HG03060 (cell line): ENCODE measurements around the gene HUS1.
"Not testable (repeated sequence)": the region's sequence is repeated elsewhere in the genome, so short reads cannot be mapped to it uniquely, and the experiment has no call there.

Experiments used
- ATAC-seq: cut with Tn5 transposase; IDR thresholded peaks from one replicate; pipeline ENCODE4 v1.9.1; 2021; ENCODE audit warnings: low read depth, moderate number of reproducible peaks; ENCODE audit not compliant: unreplicated experiment

The HUS1 gene

DNA sequence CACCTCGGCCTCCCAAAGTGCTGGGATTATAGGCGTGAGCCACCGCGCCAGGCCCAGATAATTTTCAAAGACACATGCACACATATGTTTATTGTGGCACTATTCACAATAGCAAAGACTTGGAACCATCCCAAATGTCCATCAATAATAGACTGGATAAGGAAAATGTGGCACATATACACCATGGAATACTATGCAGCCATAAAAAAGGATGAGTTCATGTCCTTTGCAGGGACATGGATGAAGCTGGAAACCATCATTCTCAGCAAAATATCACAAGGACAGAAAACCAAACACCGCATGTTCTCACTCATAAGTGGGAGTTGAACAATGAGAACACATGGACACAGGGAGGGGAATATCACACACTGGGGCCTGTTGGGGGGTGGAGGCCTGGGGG, 1.2 kb upstream of the HUS1 start:
- ATAC-seq: not testable (repeated sequence)

DNA sequence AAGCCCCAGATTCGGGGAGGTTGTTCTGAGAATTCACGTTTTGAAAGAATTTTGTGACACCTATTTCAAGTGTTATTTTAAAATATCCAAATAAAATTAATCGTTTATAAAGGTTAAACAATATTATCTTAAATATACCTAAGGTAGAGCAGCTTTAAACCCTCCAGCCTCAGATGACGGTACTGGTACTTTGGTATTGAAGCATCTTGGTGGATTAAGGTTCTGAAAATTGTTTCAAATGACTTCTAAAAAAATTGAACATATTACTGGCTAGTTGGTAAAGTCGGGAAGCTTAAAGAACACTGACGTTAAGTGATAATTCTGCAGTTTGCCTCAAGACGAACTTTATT, 392 bp upstream of the HUS1 start:
- ATAC-seq: no peak

DNA sequence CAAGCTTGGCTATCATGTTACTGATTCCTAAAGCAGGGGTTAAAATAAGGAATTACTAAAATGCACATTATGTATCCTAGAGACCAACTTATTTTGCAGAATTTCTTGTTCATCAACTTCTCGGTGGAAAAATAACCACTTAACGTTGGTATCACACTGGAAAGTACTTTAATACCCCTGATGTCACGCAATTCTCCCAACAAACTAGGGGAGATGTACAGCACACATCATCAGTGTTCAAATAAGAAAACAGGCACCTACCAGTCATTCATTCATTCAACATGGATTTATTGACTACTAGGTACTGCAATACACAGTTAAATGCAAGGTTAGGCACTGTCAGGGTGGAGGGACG, 648 bp downstream of the HUS1 start:
- no peak for ATAC-seq

DNA sequence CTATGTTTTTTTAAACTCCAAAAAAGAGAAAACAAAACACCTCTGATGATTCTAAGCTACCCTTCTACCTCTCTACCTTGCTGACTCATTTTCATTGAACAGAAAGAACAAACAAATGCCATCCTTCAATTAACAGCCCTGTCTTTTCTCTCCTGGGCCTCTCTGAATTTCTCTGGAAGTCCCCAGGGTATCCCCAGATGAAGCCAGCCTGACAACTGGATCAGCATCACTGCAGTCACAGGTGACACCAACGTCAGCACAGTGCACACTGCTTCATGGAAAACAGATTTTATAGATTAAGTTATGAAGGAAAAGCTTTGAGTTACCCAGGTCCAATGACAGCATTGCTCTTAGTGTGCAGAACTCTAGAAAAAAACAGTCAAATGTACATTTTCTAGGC, 5.7 kb downstream of the HUS1 start:
- ATAC-seq: no peak

DNA sequence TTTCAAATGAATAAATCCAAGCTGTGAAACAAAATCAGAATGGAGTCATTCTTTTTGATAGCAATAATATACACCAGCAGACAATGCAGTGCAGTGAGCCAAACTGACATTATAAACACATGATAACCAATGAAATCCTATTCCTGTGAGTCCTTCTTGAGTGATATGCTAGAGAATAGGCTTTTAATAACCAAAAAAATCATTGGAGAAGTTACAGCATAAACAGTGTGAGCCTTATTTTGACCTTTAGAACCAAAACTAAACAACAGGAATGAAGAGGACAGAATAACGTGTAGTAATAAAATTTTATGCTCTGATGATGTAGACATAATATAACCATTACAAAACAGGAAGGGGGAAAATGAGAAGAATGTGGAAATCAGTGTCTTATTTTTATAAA, 8.7 kb downstream of the HUS1 start:
- ATAC-seq: no peak

DNA sequence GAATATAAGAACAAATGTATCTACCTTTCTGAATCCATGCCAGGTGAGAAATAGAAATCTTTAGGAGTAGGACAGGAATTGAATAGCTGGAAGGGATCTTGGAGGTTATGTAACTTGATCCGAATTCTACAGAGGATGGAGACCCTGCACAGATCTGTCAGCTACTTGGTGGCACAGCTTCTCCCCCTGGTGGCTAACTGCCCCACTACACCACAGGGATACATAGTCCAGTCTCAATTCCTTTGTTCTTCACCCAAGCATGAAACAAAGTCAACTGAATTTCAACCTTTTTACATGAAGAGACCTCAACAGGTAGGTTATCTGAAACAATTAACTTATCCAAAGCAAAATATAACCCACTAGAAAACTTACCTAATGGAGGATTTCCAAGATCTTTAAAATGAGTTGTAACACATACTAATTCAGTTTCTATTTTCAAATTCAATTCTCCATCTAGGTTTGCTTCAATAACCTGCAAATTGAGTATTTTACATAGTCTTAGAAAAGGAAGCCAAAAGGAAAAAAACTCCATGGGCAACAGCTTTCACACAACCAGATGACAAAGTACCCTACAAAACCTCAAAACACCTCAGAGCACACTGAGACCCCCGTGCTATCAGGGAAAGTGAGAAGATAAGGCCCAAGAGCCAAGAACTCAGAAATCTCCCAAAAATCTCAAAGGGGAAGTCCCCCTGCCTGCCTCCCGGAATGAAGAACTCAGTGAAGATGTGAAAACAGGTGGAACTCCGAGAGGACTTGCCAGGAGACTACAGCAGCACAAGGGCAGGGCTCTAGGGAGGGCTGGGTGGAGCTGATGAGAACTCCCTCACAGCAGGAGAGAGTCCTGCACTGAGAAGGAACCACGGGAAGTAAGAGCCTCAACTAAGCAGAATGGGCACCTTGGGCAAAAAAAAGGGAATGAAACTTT, 10.3 kb downstream of the HUS1 start:
- ATAC-seq: no peak

DNA sequence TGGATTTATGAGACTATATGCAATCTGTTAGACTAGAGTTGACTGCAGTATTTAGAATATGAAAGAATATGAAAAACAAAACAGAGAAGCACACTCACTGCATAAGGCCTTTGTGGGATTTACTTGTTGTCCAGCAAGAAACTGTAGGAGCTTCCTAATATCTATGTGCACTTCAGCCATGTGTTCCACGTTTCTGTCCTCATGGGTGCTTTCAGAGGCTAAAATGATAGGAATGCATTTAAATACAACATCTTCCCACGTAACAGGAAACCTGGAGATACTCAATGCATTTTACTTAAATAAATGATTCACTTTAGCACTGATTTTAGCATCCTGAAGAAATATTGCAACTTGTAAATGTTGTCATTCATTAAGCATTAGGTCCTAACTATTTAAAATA, 11.7 kb downstream of the HUS1 start:
- ATAC-seq: no peak

DNA sequence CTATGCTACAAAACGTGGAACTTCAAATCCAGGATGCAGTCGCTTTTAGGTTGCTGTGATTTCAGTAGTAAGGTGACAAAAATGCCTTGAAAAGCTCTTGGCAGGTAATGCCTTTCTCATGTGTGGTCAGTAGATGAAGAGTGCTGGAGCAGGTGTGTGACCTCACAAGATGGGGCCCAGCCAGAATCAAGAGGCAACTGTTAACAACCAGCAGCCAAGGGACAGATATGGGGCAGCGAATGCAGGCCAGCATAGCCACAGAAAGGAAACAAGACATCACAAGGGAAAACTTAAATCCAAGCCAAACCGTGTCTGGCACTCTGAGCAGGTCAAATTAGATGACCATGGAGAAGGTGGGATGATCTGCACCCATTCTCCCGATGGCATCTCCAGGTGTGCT, 12.3 kb downstream of the HUS1 start:
- no peak for ATAC-seq

DNA sequence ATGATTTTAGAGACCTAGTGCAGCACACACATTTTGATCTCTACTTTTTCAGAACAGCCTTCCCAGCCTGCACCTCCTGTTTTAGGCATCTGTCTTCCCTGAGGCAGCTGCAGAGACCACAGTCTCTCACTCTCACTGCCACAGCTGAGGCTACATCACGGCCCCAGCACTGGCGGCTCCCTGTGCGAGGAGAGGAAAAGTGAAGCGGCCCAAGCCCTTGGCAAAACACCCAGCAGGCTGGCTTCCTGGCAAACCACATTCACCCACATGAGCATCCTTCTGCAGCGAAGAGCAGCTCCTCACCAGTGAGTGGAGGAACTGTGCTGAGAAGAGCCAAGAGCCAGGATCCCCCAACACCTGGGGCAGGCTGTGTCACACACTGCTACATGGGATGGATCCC, 14.0 kb downstream of the HUS1 start:
- ATAC-seq: no peak

DNA sequence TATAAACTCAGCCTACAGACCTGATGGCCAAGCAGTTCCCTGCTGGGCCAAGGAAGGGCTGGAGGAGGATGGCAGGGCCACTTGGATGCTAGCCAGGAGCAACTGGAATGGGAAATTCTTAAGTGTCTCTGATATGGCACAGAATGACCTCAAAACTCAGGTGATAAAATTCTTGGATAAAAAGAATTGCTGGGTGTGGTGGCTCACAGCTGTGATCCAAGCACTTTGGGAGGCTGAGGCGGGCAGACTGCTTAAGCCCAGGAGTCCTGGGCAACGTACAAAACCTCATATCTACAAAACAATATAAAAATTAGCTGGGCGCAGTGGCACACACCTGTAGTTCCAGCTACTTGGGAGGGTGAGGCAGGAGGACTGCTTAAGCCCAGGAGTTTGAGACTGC, 17.2 kb downstream of the HUS1 start:
- ATAC-seq: no peak

DNA sequence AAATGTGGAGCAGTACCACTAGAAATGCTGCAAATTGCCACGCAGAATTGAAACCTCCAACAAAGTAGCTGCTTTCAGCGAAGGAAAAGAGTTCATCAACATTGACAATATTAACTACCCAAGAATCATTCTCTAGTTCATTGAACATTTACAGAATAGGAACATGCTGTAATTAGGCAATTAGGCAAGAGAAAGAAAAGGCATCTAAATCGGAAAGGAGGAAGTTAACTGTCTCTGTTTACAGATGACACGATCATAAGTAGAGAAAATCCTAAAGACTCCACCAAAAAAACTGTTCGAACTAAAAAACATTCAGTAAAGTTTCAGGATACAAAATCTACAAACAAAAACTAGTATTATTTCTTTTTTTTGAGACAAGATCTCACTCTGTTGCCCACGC, 22.3 kb downstream of the HUS1 start:
- ATAC-seq: no peak

DNA sequence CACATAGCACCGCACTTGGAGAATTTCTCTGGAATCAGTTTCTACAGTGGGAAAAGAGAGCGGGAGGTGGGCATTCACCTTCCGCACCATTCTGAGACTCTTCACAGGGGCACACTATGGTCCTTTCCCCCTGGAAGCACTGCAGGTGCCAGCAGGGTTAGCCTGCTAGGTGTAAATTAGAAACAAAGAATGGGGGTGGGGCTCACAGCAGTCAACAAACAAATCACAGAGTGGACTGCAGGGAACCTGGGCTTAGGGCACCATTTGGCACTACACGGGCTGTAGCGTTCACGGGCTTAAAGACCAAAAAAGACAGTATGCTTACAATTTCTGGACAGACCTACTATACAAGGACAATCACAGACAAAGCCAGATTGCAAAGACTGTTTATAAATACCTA, 23.2 kb downstream of the HUS1 start:
- no peak for ATAC-seq

DNA sequence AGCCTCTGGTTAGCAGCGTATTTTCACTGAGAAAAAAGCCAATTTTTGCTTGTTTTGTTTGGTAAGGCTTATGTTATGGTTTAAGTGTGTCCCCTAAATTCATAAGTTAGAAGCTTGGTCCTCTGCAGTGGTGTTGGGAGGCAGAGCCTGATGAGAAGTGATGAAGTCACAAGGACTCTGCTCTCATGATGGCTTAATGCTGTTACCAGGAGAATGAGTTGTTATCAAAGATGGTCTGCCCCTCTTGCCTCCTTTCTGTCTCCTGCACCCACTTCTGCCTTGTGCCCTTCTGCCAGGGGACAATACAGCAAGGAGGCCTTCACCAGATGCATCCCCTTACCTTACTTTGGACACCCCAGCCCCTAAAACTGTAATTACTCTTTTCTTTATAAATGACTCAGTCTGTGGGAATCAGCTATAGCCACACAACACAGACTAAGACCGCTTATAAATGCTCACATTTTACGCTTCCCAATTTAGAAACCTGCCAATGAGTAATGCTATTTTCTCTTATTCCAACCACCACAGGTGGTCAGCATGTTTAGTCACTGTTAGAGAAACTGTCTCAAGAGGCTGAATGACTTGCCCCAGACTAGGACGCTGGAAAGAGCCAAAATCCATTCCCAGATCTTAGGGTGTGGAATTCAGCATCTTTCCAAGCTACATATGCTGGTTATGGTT, 25.0 kb downstream of the HUS1 start:
- no peak for ATAC-seq

DNA sequence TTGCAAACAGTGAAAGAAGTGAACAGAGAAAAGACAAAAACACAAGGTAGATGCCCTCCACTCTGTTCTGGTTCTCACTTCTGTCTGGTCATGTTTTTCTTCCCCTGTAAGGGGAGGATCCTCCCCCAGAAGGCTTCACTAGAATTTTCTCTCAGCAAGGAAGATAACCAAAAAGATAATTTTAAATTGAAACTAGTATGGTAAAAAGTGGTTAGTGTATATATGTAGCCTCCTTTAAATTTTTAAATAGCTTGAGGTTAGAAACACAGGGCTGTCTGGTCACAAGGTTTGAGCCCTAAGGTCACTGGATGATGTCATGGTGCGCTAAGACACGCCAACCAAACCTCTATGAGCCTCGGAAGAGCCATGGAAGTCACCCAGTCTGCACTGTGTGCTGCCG, 25.6 kb downstream of the HUS1 start:
- no peak for ATAC-seq

DNA sequence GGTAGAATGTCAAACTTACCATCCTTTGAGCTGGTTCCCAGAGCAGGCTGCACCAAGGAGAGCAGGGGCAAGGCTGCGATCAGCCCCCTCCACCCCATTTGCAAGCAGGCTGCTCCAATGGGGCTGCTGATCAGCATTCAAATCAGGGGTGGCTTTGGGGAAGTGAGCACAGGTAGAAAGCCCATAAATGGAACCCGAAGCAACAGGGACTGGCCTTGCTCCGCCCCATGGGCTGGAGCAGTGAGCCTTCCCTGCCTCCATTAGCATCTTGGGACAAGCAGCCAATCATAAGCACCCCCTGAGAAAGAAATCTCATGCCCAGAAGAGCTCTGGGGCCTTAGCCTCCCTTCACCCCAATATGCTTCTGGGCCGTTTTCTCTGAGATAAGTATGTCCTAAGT, 27.2 kb downstream of the HUS1 start:
- ATAC-seq: no peak

DNA sequence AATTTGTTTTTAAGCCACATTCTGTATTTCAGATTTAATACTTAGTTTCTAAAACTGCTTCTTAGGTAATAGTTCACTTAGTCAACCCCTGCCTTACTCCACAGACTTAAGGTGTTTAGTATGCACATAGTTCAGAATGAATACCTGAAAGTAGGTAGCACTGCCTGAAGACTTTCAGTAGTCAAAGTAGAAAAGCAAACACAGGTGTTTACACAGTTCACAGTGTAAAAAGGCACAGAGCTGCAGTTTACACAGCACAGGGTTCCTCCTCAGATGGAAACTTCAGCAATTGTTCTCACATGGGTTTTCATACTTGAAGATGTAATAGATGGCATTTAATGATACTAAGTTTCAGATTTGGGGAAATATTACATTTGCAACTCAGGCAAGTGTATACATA, 28.0 kb downstream of the HUS1 start:
- no peak for ATAC-seq

DNA sequence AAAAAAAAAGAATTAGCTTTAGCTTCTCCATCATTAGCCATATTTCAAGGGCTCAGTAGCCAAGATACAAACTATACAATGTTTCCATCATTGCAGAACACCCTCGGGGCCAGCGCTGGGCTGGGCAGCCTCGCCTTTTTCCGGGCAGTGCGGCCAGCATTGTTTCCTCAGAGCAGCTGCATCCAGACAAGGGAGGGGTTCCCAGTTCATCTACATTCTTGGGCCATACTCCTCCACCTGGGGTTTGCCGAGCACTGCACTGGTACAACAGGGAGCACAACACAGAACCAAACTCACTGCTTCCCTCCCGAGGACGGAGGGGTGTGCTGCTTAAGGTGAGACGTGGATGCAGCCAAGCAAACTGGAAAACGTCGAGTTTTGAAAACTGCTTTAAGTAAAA, 28.7 kb downstream of the HUS1 start:
- no peak for ATAC-seq

DNA sequence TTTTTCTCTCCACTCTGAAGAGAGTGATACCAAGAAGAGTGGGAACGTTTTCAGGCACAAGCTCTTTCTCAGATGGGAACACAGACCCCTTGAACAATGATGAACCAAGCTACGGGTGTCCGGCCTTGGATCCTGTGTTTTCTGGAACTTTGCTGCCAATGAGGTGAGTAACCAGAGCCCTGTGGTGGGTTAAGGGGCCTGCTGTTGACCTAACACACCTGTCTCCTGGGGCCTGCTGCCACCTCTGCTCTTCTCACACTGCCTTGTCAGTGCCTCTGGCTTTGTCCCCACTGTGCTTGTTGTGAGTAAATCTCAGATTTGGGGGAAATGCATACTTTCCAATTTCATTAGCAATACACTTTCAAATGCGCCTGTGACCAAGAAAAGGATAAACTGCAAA, 29.7 kb downstream of the HUS1 start:
- no peak for ATAC-seq

DNA sequence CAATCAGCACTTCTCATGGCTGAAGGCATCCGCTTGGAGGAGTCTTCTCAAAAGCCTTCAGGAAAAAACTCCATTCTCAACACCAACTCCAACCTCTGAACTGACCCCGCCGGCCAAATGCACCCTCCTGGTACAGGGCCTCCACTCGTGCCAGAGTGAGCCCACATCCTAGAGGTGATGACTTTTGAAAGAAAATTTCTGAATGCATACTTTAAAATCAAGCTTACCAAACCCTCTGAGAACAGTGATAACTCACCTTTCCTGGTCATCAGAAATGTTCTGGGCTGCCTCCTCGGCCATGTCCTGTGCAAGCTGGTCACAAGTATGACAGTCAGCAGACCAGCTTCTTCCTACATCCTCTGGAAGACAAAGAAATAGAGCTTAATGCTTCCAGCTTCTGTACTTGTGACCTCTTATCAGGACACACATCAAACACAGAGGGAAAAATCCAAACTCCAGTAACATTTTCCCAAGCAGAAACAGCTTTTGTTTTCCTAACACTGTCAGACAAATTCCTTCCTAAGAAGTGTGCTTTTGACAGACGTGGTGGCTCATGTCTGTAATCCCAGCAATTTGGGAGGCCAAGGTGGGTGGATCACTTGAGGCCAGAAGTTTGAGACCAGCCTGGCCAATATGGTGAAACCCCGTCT, 31.1 kb downstream of the HUS1 start, which contains the start of gene PKD1L1:
PKD1L1 (minus strand) TSS at position 326 of the 650 bp plus-strand sequence; CDS start at position 300, 26 bp downstream.
- ATAC-seq: no peak

DNA sequence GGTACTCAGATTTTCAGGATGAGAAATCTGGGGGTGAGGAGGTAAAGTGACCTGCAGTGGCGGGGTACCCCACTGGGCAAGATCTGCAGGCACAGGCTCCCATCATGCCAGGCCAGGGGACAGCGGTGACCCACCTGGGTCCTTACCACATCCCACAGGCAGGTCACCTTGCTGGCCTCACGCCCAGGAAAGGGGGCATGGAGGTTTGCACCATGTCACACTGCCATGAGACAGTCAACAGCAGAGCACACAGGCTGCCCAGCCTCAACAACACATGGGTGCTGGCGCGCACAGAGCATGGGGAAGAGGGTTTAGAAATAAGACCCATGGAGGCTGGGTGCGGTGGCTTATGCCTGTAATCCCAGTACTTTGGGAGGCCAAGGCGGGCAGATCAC, 32.1 kb downstream of the HUS1 start:
- no peak for ATAC-seq

DNA sequence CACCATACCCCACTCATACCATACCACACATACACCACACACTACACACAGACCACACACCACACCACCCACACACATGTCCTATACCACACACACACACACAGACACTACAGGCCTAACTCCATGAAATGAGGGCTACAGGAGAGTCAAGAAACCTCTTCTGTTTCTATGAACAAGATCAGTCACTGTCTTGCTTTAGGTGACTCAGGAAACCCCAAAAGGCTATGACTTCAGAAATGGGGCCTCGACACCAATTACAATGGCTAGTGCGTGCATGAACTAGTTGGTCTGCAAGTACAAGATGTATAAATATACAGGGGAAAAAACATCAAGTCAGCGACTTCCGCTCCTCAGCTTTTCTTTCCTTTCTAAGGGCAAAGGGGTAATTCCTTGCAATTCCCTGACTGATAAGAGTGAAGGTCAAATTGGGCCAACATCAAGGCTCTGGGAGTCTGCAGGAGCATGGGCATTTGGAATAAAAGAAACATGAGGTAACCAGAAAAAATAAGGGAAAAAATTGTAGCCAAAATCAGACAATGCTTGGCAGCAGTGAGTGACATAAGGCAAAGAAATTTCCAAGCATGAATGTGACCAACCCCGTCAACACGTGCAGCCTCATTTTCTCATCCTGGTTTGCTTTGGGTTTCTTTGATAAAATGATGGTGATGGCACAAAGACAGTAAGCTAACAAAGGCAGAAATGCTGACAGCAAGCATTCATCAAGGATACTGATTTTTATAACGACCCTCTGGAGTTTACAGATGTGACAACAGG, 32.6 kb downstream of the HUS1 start:
- ATAC-seq: no peak
